SK-MEL-5 (cell line): ENCODE data around the gene CYTH4. TPM values are rescaled to one million over a fixed set of nuclear protein-coding genes. Genes with fewer than 3 reads are reported as not detected.

ENCODE experiments used
- total RNA-seq: library from RNA; depleted of rRNA; stranded (reverse); fragments of >200 nt; shearing (Covaris generic); gene quantifications from 2 replicates; pipeline ENCODE4 v1.2.3, GENCODE V29; 2014; rRNA removed

The CYTH4 gene
- total RNA-seq, 1 experiment from 2014 or later = 0.08 TPM

Other genes with a start within 250 kb of the CYTH4 start
- 11.2 and 14.0 TPM in 2 replicates for gene KCTD17, start 230.8 kb upstream of the CYTH4 start, total RNA-seq
- not detected in 2 replicates for gene TMPRSS6, start 172.8 kb upstream of the CYTH4 start, total RNA-seq
- 0.03 TPM in 1 of 2 replicates, not detected in the other for gene IL2RB, start 132.6 kb upstream of the CYTH4 start, total RNA-seq
- gene C1QTNF6, start 94.3 kb upstream of the CYTH4 start, total RNA-seq = 5.9 and 7.6 TPM in 2 replicates
- gene SSTR3, start 70.0 kb upstream of the CYTH4 start, total RNA-seq = not detected in 2 replicates
- gene RAC2, start 38.2 kb upstream of the CYTH4 start, total RNA-seq = not detected in 2 replicates
- 0.34 and 0.40 TPM in 2 replicates for gene ELFN2, start 145.0 kb downstream of the CYTH4 start, total RNA-seq
- gene MFNG, start 203.9 kb downstream of the CYTH4 start, total RNA-seq = 0.37 TPM in 1 of 2 replicates, not detected in the other
- 2.0 and 3.1 TPM in 2 replicates for gene CARD10, start 236.9 kb downstream of the CYTH4 start, total RNA-seq